Fibroblast of pulmonary artery (primary cell): ENCODE results near the gene TLE4.

Experiments used
- DNase-seq: peaks from one replicate; pipeline ENCODE4 v3.0.0-alpha.2; 2010; ENCODE audit warnings: low read depth
- H3K4me3 ChIP-seq: replicated peaks from 2 replicates; pipeline ENCODE4 v1.5.1; 2011; ENCODE audit warnings: low read depth, mild to moderate bottlenecking, control low read depth, low read length, moderate library complexity
- TF ChIP-seq, protein P1 (sequence below): IDR thresholded peaks from 2 replicates; pipeline ENCODE4 v1.5.1; 2011; ENCODE audit warnings: mild to moderate bottlenecking, control low read depth, low read length, inconsistent platforms; ENCODE audit errors: missing control alignments

The TLE4 gene

DNA sequence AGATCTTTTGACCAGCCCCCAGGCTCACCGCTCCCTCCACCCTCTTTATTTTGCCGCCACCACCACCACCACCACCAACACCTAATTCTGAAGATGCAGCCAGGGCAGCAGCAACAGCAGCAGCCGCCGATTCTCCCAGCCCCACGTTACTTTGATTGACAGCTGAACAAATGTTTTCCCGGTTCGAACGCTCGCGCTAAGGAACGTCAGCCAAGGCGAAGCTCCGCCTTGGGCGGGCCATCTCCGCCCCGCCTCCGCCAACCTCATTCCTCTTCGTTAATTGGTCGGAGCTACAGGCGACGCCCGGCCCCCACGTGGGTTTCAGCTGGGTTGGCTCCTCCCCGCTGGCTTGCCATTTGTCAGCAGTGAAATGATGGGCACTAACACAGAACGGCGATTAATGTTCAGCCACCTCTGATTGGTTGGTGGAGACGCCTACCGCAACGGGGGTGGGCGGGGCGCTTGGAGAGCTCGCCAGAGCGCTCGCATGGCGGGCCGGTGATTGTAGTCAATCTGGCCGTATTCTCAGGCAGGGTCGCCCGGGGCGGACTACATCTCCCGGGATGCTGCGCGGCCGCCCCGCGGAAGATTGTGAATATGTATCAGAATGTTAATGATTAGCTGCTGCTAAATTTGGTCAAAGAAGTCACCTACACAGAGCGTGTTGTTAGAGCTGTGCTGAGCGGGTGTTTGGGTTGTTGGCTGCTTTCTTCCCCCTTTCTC is at the start of gene TLE4:
TLE4 (plus strand) TSS at position 657 of the 723 bp plus-strand sequence. CDS start 826 bp downstream, outside the sequence.
- TF ChIP-seq, protein P1, sequence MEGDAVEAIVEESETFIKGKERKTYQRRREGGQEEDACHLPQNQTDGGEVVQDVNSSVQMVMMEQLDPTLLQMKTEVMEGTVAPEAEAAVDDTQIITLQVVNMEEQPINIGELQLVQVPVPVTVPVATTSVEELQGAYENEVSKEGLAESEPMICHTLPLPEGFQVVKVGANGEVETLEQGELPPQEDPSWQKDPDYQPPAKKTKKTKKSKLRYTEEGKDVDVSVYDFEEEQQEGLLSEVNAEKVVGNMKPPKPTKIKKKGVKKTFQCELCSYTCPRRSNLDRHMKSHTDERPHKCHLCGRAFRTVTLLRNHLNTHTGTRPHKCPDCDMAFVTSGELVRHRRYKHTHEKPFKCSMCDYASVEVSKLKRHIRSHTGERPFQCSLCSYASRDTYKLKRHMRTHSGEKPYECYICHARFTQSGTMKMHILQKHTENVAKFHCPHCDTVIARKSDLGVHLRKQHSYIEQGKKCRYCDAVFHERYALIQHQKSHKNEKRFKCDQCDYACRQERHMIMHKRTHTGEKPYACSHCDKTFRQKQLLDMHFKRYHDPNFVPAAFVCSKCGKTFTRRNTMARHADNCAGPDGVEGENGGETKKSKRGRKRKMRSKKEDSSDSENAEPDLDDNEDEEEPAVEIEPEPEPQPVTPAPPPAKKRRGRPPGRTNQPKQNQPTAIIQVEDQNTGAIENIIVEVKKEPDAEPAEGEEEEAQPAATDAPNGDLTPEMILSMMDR, result no peak
- peak within 1 kb of the TSS; percentile 69 for H3K4me3 ChIP-seq
- DNase-seq, result peak; percentile 100

DNA sequence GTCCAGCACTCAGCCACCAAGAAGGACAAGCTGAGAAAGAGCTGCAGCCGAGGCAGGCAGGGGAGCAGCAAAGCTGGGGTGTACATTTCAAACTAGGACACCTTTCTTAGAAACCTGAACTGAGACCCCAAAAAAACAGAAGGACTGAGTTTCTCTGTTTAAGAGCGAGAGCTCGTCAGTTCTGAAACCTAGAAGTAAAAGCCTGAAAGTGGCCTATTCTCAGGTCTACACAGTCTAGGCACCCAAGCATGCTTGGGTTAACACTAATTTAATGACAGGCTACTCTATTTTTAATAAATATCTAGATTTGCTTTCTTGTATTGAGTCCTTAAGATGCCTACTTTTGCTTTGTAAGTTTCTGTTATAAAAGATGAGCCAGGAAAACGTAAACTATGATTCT is 49.0 kb upstream of the TLE4 start:
- TF ChIP-seq, protein P1, result no peak
- no peak overlapping the region for H3K4me3 ChIP-seq
- no peak for DNase-seq

DNA sequence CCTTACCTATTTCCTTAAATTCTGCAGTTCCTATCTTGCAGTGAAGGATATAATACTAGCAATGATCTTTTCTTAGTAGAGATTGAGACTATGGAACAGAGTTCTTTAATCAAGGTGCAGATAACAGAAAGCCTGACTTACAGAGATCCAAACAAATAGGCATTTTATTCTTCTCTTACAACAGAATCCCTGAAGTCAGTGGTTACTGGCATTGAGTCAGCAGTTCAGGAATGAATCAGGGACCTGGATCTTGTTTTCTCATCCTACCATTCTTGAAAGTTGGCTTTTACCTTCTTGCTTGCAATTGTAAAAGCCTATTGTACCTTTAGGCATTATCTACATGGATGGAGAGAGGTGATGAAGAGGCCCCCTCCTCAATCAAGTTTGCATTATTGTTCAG is 47.5 kb upstream of the TLE4 start:
- TF ChIP-seq, protein P1, result no peak
- no peak for DNase-seq
- no peak overlapping the region for H3K4me3 ChIP-seq

DNA sequence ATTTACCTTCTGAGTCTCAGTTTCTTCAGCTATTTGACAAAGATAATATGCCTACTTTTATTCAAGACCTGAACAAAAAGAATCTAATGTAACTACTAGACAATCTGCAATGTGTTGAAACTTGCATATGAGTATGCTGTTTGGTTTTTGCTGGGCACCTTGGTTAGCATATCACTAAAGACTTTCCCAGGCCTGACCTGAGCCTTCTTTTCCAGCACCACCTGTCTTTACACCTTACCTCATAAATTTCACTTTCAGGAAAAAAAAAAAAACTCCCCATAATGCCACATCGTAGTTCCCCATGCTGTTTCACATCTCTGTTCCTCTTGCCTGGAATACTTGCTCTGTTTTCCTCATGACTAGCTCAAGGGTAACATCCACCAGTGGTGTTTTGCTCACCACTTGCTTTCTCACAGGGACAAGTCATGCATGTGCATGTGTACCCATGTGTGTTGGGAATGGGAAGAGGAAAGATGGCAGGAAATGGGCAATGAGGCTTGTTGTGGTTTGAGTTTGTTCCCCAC is 45.6 kb upstream of the TLE4 start:
- TF ChIP-seq, protein P1, result no peak
- H3K4me3 ChIP-seq, result no peak overlapping the region
- no peak for DNase-seq

DNA sequence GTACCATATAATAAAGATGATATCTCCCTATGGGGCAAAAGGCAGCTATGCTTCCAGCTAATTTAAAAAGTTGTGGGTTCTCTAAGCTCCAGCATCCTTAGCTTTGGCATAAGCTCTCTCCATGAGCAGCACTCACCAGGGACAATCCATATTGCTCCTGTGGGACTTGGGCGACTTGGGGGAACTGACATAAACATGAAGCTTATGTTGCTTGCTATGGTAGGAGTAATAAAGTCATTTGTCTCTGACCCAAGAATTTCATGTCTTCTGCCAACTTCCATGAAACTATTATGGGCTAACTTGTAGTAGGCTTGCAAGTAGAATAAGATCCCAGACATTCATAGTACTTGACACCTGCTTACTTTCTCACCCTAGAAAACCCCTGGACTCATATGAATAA is 36.2 kb upstream of the TLE4 start:
- TF ChIP-seq, protein P1, result no peak
- DNase-seq, result no peak
- H3K4me3 ChIP-seq, result no peak overlapping the region

DNA sequence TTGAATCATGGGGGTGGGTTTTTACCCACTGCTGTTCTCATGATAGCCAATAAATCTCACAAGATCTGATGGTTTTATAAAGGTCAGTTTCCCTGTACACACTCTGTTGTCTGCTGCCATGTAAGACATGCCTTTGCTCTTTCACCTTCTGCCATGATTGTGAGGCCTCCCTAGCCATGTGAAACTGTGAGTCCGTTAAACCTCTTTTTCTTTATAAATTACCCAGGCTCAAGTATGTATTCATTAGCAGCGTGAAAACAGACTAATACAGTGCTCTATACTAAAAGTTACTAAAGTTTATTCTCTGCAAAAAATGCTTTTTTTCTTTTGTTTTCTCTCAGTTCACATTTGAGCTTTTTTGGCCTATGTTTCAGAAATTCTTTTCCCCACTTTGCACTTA is 33.9 kb upstream of the TLE4 start:
- H3K4me3 ChIP-seq, result no peak overlapping the region
- DNase-seq, result no peak
- TF ChIP-seq, protein P1, result no peak
